Measurements from ENCODE around the gene PLOD1. TPM values are rescaled to one million over a fixed set of nuclear protein-coding genes. Genes with fewer than 3 reads are reported as not detected.

Gene PLOD1
- total RNA-seq, 2 experiments from 2014 or later: 10.5 to 11.1 TPM

GRCh38 chr1:11990303-11991032, 56.0 kb downstream of the PLOD1 start:
- H3K27ac Mint-ChIP-seq: no peak overlapping the region
- H3K4me1 Mint-ChIP-seq: peaks cover 8% of the 10 kb centered on the region
- H3K36me3 Mint-ChIP-seq (ENCODE audit: low read depth): peaks cover 33% of the 10 kb centered on the region
- no peak overlapping the region for H3K4me3 Mint-ChIP-seq
- H3K27me3 Mint-ChIP-seq: no peaks in the 10 kb centered on the region
- ChIA-PET CTCF (interaction anchor here (0.9 to 1.2 kb wide), 2 partner anchors 10 to 15 kb away, joined by 3 read pairs; no protein-coding TSS in a partner anchor), POLR2A (no interaction called here)
- no peak for DNase-seq
- no peaks in the 10 kb centered on the region for H3K9me3 Mint-ChIP-seq

GRCh38 chr1:11991969-11992676, 57.6 kb downstream of the PLOD1 start:
- POLR2A ChIA-PET: no interaction called here
- H3K4me1 Mint-ChIP-seq: peaks cover 2% of the 10 kb centered on the region
- H3K9me3 Mint-ChIP-seq: no peaks in the 10 kb centered on the region
- peaks cover 36% of the 10 kb centered on the region for H3K36me3 Mint-ChIP-seq (ENCODE audit: low read depth)
- H3K27me3 Mint-ChIP-seq: no peaks in the 10 kb centered on the region
- H3K4me3 Mint-ChIP-seq: no peak overlapping the region
- DNase-seq: no peak
- CTCF ChIA-PET: interaction anchor here (0.6 to 1.8 kb wide), 5 partner anchors 9 to 84 kb away, joined by 3 to 4 read pairs (median 3); no protein-coding TSS in a partner anchor
- no peak overlapping the region for H3K27ac Mint-ChIP-seq

GRCh38 chr1:11997081-11997850, 62.7 kb downstream of the PLOD1 start:
- H3K27me3 Mint-ChIP-seq: no peaks in the 10 kb centered on the region
- H3K36me3 Mint-ChIP-seq (ENCODE audit: low read depth): peaks cover 45% of the 10 kb centered on the region
- no peak for DNase-seq
- H3K9me3 Mint-ChIP-seq: no peaks in the 10 kb centered on the region
- H3K4me1 Mint-ChIP-seq: no peaks in the 10 kb centered on the region
- H3K4me3 Mint-ChIP-seq: no peak overlapping the region
- no peak overlapping the region for H3K27ac Mint-ChIP-seq
- POLR2A ChIA-PET: no interaction called here
- CTCF ChIA-PET: interaction anchor here (0.9 to 1.3 kb wide), 3 partner anchors 15 to 63 kb away, joined by 3 to 4 read pairs (median 3); partner anchors contain the start of gene PLOD1

GRCh38 chr1:11998636-11999035, 64.1 kb downstream of the PLOD1 start:
- no peaks in the 10 kb centered on the region for H3K9me3 Mint-ChIP-seq
- no peak overlapping the region for H3K4me3 Mint-ChIP-seq
- POLR2A ChIA-PET: no interaction called here
- H3K27me3 Mint-ChIP-seq: no peaks in the 10 kb centered on the region
- DNase-seq: no peak
- CTCF ChIA-PET: interaction anchor here (0.7 to 0.9 kb wide), 2 partner anchors 52 to 64 kb away, joined by 3 read pairs; partner anchors contain the start of gene PLOD1
- H3K4me1 Mint-ChIP-seq: no peaks in the 10 kb centered on the region
- peaks cover 51% of the 10 kb centered on the region for H3K36me3 Mint-ChIP-seq (ENCODE audit: low read depth)
- no peak overlapping the region for H3K27ac Mint-ChIP-seq

GRCh38 chr1:11999236-11999635, 64.7 kb downstream of the PLOD1 start:
- Mint-ChIP-seq H3K27me3 (no peaks in the 10 kb centered on the region), H3K36me3 (ENCODE audit: low read depth) (peaks cover 56% of the 10 kb centered on the region), H3K4me3 (no peak overlapping the region), H3K4me1 (no peaks in the 10 kb centered on the region), H3K9me3 (no peaks in the 10 kb centered on the region), H3K27ac (no peak overlapping the region)
- no peak for DNase-seq
- ChIA-PET CTCF (interaction anchor here (0.7 kb wide), 1 partner anchor 51 kb away, joined by 3 read pairs; no protein-coding TSS in a partner anchor), POLR2A (no interaction called here)

GRCh38 chr1:12001249-12001917, 66.9 kb downstream of the PLOD1 start:
- Mint-ChIP-seq H3K36me3 (ENCODE audit: low read depth) (peaks cover 62% of the 10 kb centered on the region), H3K4me1 (no peaks in the 10 kb centered on the region), H3K9me3 (no peaks in the 10 kb centered on the region), H3K4me3 (no peak overlapping the region), H3K27ac (no peak overlapping the region), H3K27me3 (no peaks in the 10 kb centered on the region)
- CTCF ChIA-PET: interaction anchor here (0.9 to 2.4 kb wide), 6 partner anchors 9 to 78 kb away, joined by 3 to 7 read pairs (median 4); partner anchors contain the start of gene MIIP
- peak; percentile 63 for DNase-seq
- POLR2A ChIA-PET: no interaction called here

- Mint-ChIP-seq H3K27ac (no peak overlapping the region), H3K9me3 (no peaks in the 10 kb centered on the region), H3K4me3 (no peak overlapping the region), H3K36me3 (ENCODE audit: low read depth) (peaks cover 59% of the 10 kb centered on the region), H3K27me3 (no peaks in the 10 kb centered on the region), H3K4me1 (no peaks in the 10 kb centered on the region)
- no peak for DNase-seq
- CTCF ChIA-PET: interaction anchor here (0.8 to 2.4 kb wide), 5 partner anchors 10 to 44 kb away, joined by 3 to 7 read pairs (median 3); partner anchors contain the start of gene MIIP
- POLR2A ChIA-PET: no interaction called here
These were observed 67.5 kb downstream of the PLOD1 start for GRCh38 chr1:12001996-12002493.

- H3K27me3 Mint-ChIP-seq: no peaks in the 10 kb centered on the region
- POLR2A ChIA-PET: no interaction called here
- no peak overlapping the region for H3K27ac Mint-ChIP-seq
- H3K9me3 Mint-ChIP-seq: no peaks in the 10 kb centered on the region
- DNase-seq: no peak
- CTCF ChIA-PET: interaction anchor here (0.7 to 1.4 kb wide), 5 partner anchors 9 to 114 kb away, joined by 3 to 4 read pairs (median 4); no protein-coding TSS in a partner anchor
- peaks cover 62% of the 10 kb centered on the region for H3K36me3 Mint-ChIP-seq (ENCODE audit: low read depth)
- no peak overlapping the region for H3K4me3 Mint-ChIP-seq
- H3K4me1 Mint-ChIP-seq: no peaks in the 10 kb centered on the region
These were observed 69.2 kb downstream of the PLOD1 start for GRCh38 chr1:12003762-12004161.

GRCh38 chr1:12005488-12006166, 71.1 kb downstream of the PLOD1 start:
- no peak overlapping the region for H3K4me3 Mint-ChIP-seq
- ChIA-PET CTCF (interaction anchor here (0.8 to 1.4 kb wide), 5 partner anchors 8 to 25 kb away, joined by 3 to 5 read pairs (median 3); no protein-coding TSS in a partner anchor), POLR2A (no interaction called here)
- no peak overlapping the region for H3K27ac Mint-ChIP-seq
- H3K27me3 Mint-ChIP-seq: no peaks in the 10 kb centered on the region
- H3K36me3 Mint-ChIP-seq (ENCODE audit: low read depth): peaks cover 69% of the 10 kb centered on the region
- no peaks in the 10 kb centered on the region for H3K4me1 Mint-ChIP-seq
- H3K9me3 Mint-ChIP-seq: no peaks in the 10 kb centered on the region
- DNase-seq: no peak

GRCh38 chr1:12006167-12006921, 71.8 kb downstream of the PLOD1 start:
- H3K27me3 Mint-ChIP-seq: no peaks in the 10 kb centered on the region

GRCh38 chr1:12007204-12007603, 72.7 kb downstream of the PLOD1 start:
- peaks cover 73% of the 10 kb centered on the region for H3K36me3 Mint-ChIP-seq (ENCODE audit: low read depth)
- peaks cover 3% of the 10 kb centered on the region for H3K4me1 Mint-ChIP-seq
- no peak overlapping the region for H3K4me3 Mint-ChIP-seq
- CTCF ChIA-PET: no interaction called here
- no peak for DNase-seq
- peak overlapping the region; percentile 64 for H3K27ac Mint-ChIP-seq
- no peaks in the 10 kb centered on the region for H3K9me3 Mint-ChIP-seq
- POLR2A ChIA-PET: interaction anchor here (0.7 kb wide), 1 partner anchor 67 kb away, joined by 3 read pairs; no protein-coding TSS in a partner anchor
- no peaks in the 10 kb centered on the region for H3K27me3 Mint-ChIP-seq

More at GRCh38 chr1:12006167-12006921, 71.8 kb downstream of the PLOD1 start:
- peaks cover 74% of the 10 kb centered on the region for H3K36me3 Mint-ChIP-seq (ENCODE audit: low read depth)
- no peak for DNase-seq
- no peaks in the 10 kb centered on the region for H3K9me3 Mint-ChIP-seq
- H3K4me1 Mint-ChIP-seq: no peaks in the 10 kb centered on the region
- ChIA-PET CTCF (interaction anchor here (0.9 to 1.4 kb wide), 2 partner anchors 8 to 25 kb away, joined by 3 to 5 read pairs; no protein-coding TSS in a partner anchor), POLR2A (no interaction called here)
- no peak overlapping the region for H3K27ac Mint-ChIP-seq
- no peak overlapping the region for H3K4me3 Mint-ChIP-seq

All from activated CD4-positive, alpha-beta T cell treated with anti-CD3 and anti-CD28 coated beads, Interleukin-2, amount 10 ng/mL, durations not matched to agents 7 days and 5 days (primary cell).